Astrocyte (in vitro differentiated cells and primary cell): ENCODE measurements around the gene EPB41L1. TPM values are rescaled to one million over a fixed set of nuclear protein-coding genes. Genes with fewer than 3 reads are reported as not detected.

Experiments used
- DNase-seq: peaks from one replicate; pipeline ENCODE4 v3.0.0-alpha.2; 2010; ENCODE audit warnings: low read depth
- FAIRE-seq: peaks from 2 replicates; lab custom pipeline; 2011; peaks lifted over from hg19 to GRCh38; lab: Jason Lieb, UNC
- H2AFZ ChIP-seq: 2 replicates; pipeline ENCODE4 v1.6.0; 2012; ENCODE audit warnings: low read depth, low read length, inconsistent platforms
- H3K27ac ChIP-seq: 2 replicates; pipeline ENCODE4 v1.5.1; 2011; ENCODE audit warnings: low read depth, low read length, inconsistent platforms
- H3K27me3 ChIP-seq: 2 replicates; pipeline ENCODE4 v1.6.0; 2011; ENCODE audit warnings: low read length, inconsistent platforms; ENCODE audit not compliant: insufficient read depth
- H3K36me3 ChIP-seq: 2 replicates; pipeline ENCODE4 v1.5.1; 2011; ENCODE audit warnings: low read length, inconsistent platforms; ENCODE audit not compliant: insufficient read depth
- H3K4me1 ChIP-seq: 2 replicates; pipeline ENCODE4 v1.5.1; 2011; ENCODE audit warnings: low read length, inconsistent platforms; ENCODE audit not compliant: insufficient read depth
- H3K4me2 ChIP-seq: 2 replicates; pipeline ENCODE4 v1.6.0; 2012; ENCODE audit warnings: low read length, inconsistent platforms
- H3K4me3 ChIP-seq: 2 replicates; pipeline ENCODE4 v1.5.1; 2011; ENCODE audit warnings: low read depth, mild to moderate bottlenecking, low read length, inconsistent platforms; ENCODE audit not compliant: insufficient read depth
- H3K79me2 ChIP-seq: 2 replicates; pipeline ENCODE4 v1.6.0; 2012; ENCODE audit warnings: mild to moderate bottlenecking, low read length, inconsistent platforms; ENCODE audit not compliant: insufficient read depth
- H3K9ac ChIP-seq: 2 replicates; pipeline ENCODE4 v1.6.0; 2012; ENCODE audit warnings: mild to moderate bottlenecking, low read length, inconsistent platforms
- H3K9me3 ChIP-seq: 2 replicates; pipeline ENCODE4 v1.5.1; 2012; ENCODE audit warnings: low read depth, mild to moderate bottlenecking, low read length, inconsistent platforms; ENCODE audit not compliant: insufficient read depth
- H4K20me1 ChIP-seq: 2 replicates; pipeline ENCODE4 v1.6.0; 2012; ENCODE audit warnings: low read length, inconsistent platforms; ENCODE audit not compliant: insufficient read depth
- H3K27ac Mint-ChIP-seq: one replicate; pipeline ENCODE4 v1.8.0; 2021; ENCODE audit warnings: mild to moderate bottlenecking, mixed read lengths; ENCODE audit not compliant: unreplicated experiment
- H3K27me3 Mint-ChIP-seq: one replicate; pipeline ENCODE4 v1.8.0; 2021; ENCODE audit warnings: low read depth, mixed read lengths; ENCODE audit not compliant: unreplicated experiment
- H3K36me3 Mint-ChIP-seq: one replicate; pipeline ENCODE4 v1.8.0; 2021; ENCODE audit warnings: low read depth, mixed read lengths; ENCODE audit not compliant: unreplicated experiment
- H3K4me1 Mint-ChIP-seq: one replicate; pipeline ENCODE4 v1.8.0; 2021; ENCODE audit warnings: low read depth, mixed read lengths; ENCODE audit not compliant: unreplicated experiment
- H3K4me3 Mint-ChIP-seq: one replicate; pipeline ENCODE4 v1.8.0; 2021; ENCODE audit warnings: mild to moderate bottlenecking, moderate library complexity, mixed read lengths; ENCODE audit not compliant: unreplicated experiment
- H3K9me3 Mint-ChIP-seq: one replicate; pipeline ENCODE4 v1.8.0; 2021; ENCODE audit warnings: mild to moderate bottlenecking, mixed read lengths; ENCODE audit not compliant: unreplicated experiment
- EZH2 ChIP-seq: IDR thresholded peaks from 2 replicates; pipeline ENCODE4 v1.6.1; 2012; ENCODE audit warnings: mild to moderate bottlenecking, low read length, inconsistent platforms; ENCODE audit not compliant: insufficient read depth
- total RNA-seq: library from RNA; stranded (reverse); gene quantifications from 2 replicates; pipeline ENCODE4 v1.2.1, GENCODE V29; 2021
- TF ChIP-seq, protein P1 (sequence below): IDR thresholded peaks from 2 replicates; pipeline ENCODE4 v1.5.1; 2011; ENCODE audit warnings: low read depth, mild to moderate bottlenecking, inconsistent platforms, low read length, moderate library complexity; ENCODE audit not compliant: insufficient read depth

The EPB41L1 gene
- total RNA-seq, 1 donor from 2014 or later, result 39.4 TPM

GRCh38 chr20:36225666-36226065 is 71.1 kb downstream of the EPB41L1 start:
- no peak for DNase-seq
- no peak overlapping the region for H3K27ac Mint-ChIP-seq

DNA sequence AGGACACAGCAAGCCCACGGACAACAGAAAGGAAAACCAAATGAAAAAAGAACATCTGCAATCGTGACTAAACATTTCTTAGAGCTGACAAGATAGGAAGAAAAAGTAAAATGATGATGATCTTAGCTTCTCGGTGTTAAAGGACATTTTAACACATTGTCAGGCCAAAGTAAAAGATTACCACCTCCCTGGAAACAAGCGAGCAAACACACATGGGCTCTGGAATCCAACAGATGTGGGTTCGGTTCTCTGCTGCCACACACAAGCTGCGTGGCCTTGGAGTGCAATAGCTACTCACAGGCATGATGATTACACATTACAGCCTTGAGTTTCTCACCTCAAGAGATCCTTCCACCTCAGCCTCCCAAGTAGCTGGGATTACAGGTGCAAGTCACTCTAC is 74.2 kb downstream of the EPB41L1 start:
- no peak overlapping the region for H3K4me2 ChIP-seq
- H3K36me3 ChIP-seq, result no peaks in the 10 kb centered on the region
- H3K27ac ChIP-seq, result no peak overlapping the region
- no peak overlapping the region for H3K9ac ChIP-seq
- no peaks in the 10 kb centered on the region for H4K20me1 ChIP-seq
- no peaks in the 10 kb centered on the region for H3K79me2 ChIP-seq
- no peaks in the 10 kb centered on the region for H3K4me1 Mint-ChIP-seq
- TF ChIP-seq, protein P1, sequence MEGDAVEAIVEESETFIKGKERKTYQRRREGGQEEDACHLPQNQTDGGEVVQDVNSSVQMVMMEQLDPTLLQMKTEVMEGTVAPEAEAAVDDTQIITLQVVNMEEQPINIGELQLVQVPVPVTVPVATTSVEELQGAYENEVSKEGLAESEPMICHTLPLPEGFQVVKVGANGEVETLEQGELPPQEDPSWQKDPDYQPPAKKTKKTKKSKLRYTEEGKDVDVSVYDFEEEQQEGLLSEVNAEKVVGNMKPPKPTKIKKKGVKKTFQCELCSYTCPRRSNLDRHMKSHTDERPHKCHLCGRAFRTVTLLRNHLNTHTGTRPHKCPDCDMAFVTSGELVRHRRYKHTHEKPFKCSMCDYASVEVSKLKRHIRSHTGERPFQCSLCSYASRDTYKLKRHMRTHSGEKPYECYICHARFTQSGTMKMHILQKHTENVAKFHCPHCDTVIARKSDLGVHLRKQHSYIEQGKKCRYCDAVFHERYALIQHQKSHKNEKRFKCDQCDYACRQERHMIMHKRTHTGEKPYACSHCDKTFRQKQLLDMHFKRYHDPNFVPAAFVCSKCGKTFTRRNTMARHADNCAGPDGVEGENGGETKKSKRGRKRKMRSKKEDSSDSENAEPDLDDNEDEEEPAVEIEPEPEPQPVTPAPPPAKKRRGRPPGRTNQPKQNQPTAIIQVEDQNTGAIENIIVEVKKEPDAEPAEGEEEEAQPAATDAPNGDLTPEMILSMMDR, result no peak
- TF ChIP-seq EZH2, result no peak
- no peak for FAIRE-seq
- no peak for DNase-seq
- no peak overlapping the region for H2AFZ ChIP-seq
- no peaks in the 10 kb centered on the region for H3K27me3 ChIP-seq
- no peak overlapping the region for H3K27ac Mint-ChIP-seq
- peaks cover 2% of the 10 kb centered on the region for H3K9me3 Mint-ChIP-seq
- no peaks in the 10 kb centered on the region for H3K27me3 Mint-ChIP-seq
- H3K4me3 ChIP-seq, result no peak overlapping the region
- no peaks in the 10 kb centered on the region for H3K36me3 Mint-ChIP-seq
- no peak overlapping the region for H3K4me3 Mint-ChIP-seq
- no peaks in the 10 kb centered on the region for H3K4me1 ChIP-seq
- no peaks in the 10 kb centered on the region for H3K9me3 ChIP-seq

More at GRCh38 chr20:36225666-36226065, 71.1 kb downstream of the EPB41L1 start:
- H3K36me3 ChIP-seq, result no peaks in the 10 kb centered on the region
- TF ChIP-seq, protein P1, result no peak
- TF ChIP-seq EZH2, result no peak
- no peaks in the 10 kb centered on the region for H3K27me3 Mint-ChIP-seq
- H3K27ac ChIP-seq, result no peak overlapping the region
- H3K4me3 Mint-ChIP-seq, result no peak overlapping the region
- no peaks in the 10 kb centered on the region for H4K20me1 ChIP-seq
- no peak overlapping the region for H3K4me3 ChIP-seq
- FAIRE-seq, result no peak
- H2AFZ ChIP-seq, result no peak overlapping the region
- peaks cover under 1% of the 10 kb centered on the region for H3K9me3 Mint-ChIP-seq
- H3K9me3 ChIP-seq, result no peaks in the 10 kb centered on the region
- H3K27me3 ChIP-seq, result no peaks in the 10 kb centered on the region
- peaks cover 9% of the 10 kb centered on the region for H3K36me3 Mint-ChIP-seq
- H3K9ac ChIP-seq, result no peak overlapping the region
- no peaks in the 10 kb centered on the region for H3K79me2 ChIP-seq
- no peak overlapping the region for H3K4me2 ChIP-seq
- no peaks in the 10 kb centered on the region for H3K4me1 Mint-ChIP-seq
- H3K4me1 ChIP-seq, result no peaks in the 10 kb centered on the region

GRCh38 chr20:36230019-36230418 is 75.5 kb downstream of the EPB41L1 start:
- Histone ChIP-seq H3K9me3 (no peaks in the 10 kb centered on the region), H3K27ac (no peak overlapping the region), H4K20me1 (no peaks in the 10 kb centered on the region), H3K36me3 (no peaks in the 10 kb centered on the region), H3K9ac (no peak overlapping the region), H3K4me1 (no peaks in the 10 kb centered on the region), H3K27me3 (no peaks in the 10 kb centered on the region), H3K79me2 (no peaks in the 10 kb centered on the region), H3K4me3 (no peak overlapping the region), H3K4me2 (no peak overlapping the region), H2AFZ (no peak overlapping the region)
- Mint-ChIP-seq H3K27me3 (no peaks in the 10 kb centered on the region), H3K4me3 (no peak overlapping the region), H3K9me3 (peaks cover 2% of the 10 kb centered on the region), H3K27ac (no peak overlapping the region), H3K36me3 (no peaks in the 10 kb centered on the region), H3K4me1 (no peaks in the 10 kb centered on the region)
- FAIRE-seq, result no peak
- TF ChIP-seq EZH2, result no peak
- TF ChIP-seq, protein P1, result no peak
- no peak for DNase-seq
